GM18505 (cell line): Measurements from ENCODE around the gene ZNF621.

ENCODE experiments used
- ATAC-seq: cut with Tn5 transposase; IDR thresholded peaks from one replicate; pipeline ENCODE4 v1.9.1; 2021; ENCODE audit not compliant: unreplicated experiment
- POLR2A ChIP-seq: IDR thresholded peaks from 4 replicates; pipeline ENCODE4 v1.6.1; 2011; ENCODE audit warnings: borderline replicate concordance; ENCODE audit not compliant: insufficient read depth, insufficient read length; ENCODE audit errors: extremely low read depth

Gene ZNF621

DNA sequence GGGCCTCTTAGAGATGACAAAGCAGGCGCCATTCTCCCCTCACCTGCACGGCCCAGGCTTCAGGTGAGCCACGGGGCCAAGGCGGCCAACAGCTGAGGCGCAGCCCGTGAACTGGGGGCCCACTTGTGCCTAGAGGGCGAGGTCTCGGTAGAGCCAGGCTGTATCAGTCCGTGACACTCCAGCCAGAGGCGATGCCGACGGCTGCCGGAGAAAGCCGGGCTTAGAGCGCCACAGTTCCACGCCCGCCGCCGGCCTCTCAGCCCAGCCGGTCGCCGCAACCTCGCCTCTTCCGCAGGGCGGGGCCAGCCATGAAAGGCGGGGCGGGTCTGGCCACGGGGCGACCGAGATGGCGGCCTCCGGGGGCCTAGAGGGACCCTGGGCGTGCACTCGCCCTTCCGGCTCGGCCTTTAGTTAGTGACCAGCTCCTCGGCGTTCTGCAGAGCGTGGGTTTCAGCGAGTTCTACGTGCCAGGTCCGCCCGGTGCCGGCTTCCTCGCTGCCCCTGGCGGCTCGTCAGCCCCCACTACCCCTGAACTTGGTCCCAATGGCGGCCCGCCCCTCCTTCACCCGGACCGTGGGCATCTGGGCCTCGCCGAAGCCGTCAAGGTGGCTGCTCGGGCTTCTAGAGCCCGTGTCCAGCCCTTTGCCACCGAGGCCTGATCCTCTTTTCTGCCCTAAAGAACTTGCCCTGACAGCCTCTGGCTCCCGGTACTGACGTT lies at the start of gene ZNF621:
TSS of gene ZNF621 (plus strand) at position 393 of the 718 bp plus-strand sequence. CDS start 881 bp downstream, outside the sequence.
- peak; percentile 99 for ATAC-seq
- TF ChIP-seq POLR2A = peak; percentile 97

DNA sequence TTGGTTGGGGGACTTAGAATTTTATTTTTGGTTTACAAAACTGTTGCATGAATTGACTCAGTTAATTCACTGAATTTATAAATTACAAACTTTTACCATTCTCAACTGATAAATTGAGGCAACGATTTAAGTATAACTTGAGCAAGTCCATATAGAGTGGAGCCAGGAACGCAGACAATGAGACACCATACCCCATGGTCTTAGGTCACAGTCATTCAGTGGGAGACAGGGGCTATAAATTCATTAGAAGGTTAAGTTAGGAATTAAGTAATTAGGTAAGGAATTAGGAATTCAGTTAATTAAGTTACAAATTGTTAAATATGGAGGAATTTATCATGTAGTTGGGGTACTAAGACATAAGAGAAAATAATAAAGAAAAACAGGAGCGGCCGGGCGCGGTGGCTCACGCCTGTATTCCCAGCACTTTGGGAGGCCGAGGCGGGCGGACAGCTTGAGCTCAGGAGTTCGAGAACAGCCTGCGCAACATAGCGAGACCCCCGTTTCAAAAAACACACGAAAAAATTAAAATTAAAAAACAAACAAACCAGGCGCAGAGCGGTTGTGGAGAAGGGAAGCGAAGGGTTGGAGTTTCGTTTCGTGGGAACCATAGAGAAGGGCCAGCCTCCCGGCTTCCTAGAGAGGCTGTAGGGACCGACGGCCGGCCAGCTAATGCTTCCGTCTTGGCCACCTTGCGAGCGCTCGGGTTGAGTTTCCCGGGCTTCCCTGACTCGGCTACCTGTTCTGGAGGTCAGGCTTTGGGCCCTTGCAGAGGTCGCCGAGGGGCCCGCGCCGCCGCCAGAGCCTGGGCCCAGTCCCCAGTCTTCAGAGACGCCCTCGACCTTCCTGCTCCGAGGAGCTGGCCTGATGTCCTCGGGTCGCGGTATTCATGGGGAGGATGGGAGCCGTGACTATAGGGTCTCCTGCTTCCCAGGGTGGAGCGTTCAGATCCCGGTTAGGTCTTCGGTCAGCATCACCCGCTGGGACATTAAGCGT lies 48.0 kb upstream of the ZNF621 start, which contains the start of gene ZNF619:
TSS of gene ZNF619 (plus strand) at position 645 of the 993 bp plus-strand sequence. CDS start 858 bp downstream, outside the sequence.
- peak; percentile 81 for TF ChIP-seq POLR2A
- ATAC-seq = peak; percentile 77

GRCh38 chr3:40477666-40478065 lies 47.1 kb upstream of the ZNF621 start:
- no peak for TF ChIP-seq POLR2A
- no peak for ATAC-seq

- TF ChIP-seq POLR2A = no peak
- no peak for ATAC-seq
Measured at GRCh38 chr3:40487172-40487571, 37.6 kb upstream of the ZNF621 start.

GRCh38 chr3:40490916-40491315 lies 33.8 kb upstream of the ZNF621 start:
- no peak for ATAC-seq
- no peak for TF ChIP-seq POLR2A

GRCh38 chr3:40494698-40495097 lies 30.1 kb upstream of the ZNF621 start:
- no peak for TF ChIP-seq POLR2A
- ATAC-seq = no peak

DNA sequence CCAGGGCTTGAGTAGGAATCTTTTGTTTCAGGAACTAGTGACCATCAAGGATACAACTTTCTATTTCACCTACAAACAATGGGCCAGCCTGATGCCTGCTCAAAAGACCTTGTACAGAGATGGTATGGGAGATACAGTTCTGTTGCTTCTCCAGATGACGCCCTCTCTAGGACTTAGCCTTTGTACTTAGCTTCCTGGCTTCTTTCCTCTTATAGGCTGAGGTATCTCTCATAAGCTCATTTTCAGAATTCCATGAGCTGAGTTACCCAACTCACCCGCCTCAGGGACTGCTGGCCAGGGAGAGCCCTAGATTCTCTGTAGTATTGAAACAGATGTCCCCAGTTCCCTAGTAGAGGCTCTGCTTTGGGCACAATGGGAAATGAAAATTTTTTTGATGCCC lies 27.5 kb upstream of the ZNF621 start:
- no peak for ATAC-seq
- TF ChIP-seq POLR2A = no peak

DNA sequence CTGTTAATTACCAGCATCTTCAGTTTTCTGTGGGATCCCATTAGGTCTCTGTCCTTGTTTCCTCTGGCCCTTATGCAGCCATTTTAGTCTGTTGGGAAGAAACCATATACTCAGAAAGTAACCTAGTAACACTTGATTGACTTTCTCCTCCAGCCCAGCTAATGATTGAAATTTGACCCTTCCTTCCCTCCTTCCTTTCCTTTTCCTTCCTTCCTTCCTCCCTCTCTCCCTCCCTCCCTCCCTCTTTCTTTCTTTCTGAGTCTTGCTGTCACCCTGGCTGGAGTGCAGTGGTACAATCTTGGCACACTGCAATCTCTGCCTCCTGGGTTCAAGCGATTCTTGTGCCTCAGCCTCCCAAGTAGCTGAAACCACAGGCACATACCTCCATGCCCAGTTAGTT lies 24.8 kb upstream of the ZNF621 start:
- no peak for TF ChIP-seq POLR2A
- ATAC-seq = no peak

DNA sequence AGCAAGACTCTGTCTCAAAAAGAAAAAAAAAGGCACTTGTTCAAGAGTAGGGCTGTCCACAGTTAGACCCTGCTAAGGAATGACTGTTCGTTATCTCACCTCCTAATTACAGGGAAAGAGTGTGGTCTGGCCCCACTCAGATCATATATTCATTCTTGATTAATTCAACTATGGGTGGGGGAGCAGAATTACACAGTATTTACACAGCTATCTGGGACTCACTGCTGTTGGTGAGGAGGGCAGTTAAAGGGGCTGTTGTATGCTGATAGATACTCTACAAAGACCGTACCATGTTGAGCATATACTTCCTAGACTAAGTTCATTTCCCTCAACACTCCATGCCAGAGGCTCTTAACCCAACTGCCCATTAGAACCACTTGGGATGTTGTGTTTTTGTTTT lies 22.7 kb upstream of the ZNF621 start:
- no peak for ATAC-seq
- TF ChIP-seq POLR2A = no peak

GRCh38 chr3:40504636-40505430 lies 19.9 kb upstream of the ZNF621 start:
- no peak for ATAC-seq
- TF ChIP-seq POLR2A = no peak

DNA sequence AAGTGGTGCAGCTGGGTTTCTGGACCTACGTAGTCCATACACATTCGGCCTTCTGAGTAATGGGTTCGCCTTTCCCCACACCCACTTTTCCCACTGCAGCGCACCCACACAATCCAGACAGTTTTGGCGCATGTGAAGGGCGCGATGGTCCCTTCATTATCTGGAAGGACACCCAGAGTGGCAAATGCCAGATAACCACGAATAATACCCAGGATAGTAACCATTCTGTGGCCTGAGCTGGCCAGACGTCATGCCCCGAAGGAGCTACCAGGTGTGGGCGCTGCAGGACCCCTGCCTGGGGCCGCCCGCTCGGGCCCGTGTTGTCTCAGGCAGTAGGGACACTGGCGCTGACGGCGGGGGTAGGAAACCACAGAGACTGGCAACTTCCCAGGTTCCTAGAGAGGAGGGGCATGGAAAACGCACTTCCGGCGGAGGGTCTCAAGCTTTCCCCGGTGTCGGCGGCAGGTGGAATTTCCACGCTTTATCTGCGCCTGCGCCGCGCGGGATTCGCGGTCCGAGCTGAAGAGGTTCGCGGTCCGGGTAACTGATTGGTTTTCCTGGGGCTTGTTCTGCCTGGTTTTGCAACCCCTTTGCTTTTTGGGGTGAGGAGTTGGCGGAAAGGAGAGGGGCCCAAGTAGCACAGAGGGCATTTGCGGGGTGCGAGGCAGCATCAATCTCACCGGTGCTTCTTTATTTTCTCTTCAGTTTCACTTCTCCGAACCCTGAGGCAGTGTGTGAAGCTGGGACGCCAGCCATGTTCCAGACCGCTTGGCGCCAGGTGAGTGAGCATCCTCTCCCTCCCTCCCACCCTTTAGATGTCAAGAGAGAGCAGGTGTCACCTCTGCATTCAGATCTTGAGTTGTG lies 18.9 kb upstream of the ZNF621 start, which contains the start of gene ZNF620:
TSS of gene ZNF620 (plus strand) at position 441 of the 864 bp plus-strand sequence. CDS start at position 755, 314 bp downstream.
- ATAC-seq = peak; percentile 69
- peak; percentile 53 for TF ChIP-seq POLR2A
